ENCODE results near the gene ARPC5L. TPM values are rescaled to one million over a fixed set of nuclear protein-coding genes. Genes with fewer than 3 reads are reported as not detected.

ARPC5L gene
- total and polyA plus RNA-seq, 9 of the 15 experiments (the other 6 are each of a cell fraction or from before 2014, with no cell fraction given) = 25.4 to 113 (median 63.8) TPM

GRCh38 chr9:124869986-124870560, 8.1 kb downstream of the ARPC5L start (continued):
- TF ChIP-seq CGGBP1 (CRISPR knock-in tag; IDR thresholded peaks at IDR 0.05) = no peak
- TF ChIP-seq, protein P1, sequence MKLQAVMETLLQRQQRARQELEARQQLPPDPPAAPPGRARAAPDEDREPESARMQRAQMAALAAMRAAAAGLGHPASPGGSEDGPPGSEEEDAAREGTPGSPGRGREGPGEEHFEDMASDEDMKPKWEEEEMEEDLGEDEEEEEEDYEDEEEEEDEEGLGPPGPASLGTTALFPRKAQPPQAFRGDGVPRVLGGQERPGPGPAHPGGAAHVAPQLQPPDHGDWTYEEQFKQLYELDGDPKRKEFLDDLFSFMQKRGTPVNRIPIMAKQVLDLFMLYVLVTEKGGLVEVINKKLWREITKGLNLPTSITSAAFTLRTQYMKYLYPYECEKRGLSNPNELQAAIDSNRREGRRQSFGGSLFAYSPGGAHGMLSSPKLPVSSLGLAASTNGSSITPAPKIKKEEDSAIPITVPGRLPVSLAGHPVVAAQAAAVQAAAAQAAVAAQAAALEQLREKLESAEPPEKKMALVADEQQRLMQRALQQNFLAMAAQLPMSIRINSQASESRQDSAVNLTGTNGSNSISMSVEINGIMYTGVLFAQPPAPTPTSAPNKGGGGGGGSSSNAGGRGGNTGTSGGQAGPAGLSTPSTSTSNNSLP (IDR thresholded peaks at IDR 0.05; ENCODE audit: borderline replicate concordance, low read depth, low read length) = 0 out of 2 replicates have a peak, but pooled peaks have one; percentile 30
- TF ChIP-seq TCF3 (CRISPR knock-in tag; IDR thresholded peaks at IDR 0.05) = no peak
- TF ChIP-seq ZNF3 (CRISPR knock-in tag; IDR thresholded peaks at IDR 0.05) = no peak
- no peak for TF ChIP-seq CC2D1A (IDR thresholded peaks at IDR 0.05)
- no peak for TF ChIP-seq FOXJ3 (CRISPR knock-in tag; IDR thresholded peaks at IDR 0.05)
- TF ChIP-seq SAFB (IDR thresholded peaks at IDR 0.05; ENCODE audit: borderline replicate concordance, low read depth, low read length) = no peak
- no peak for TF ChIP-seq POLR2AphosphoS5 (IDR thresholded peaks at IDR 0.05; ENCODE audit: control insufficient read depth, insufficient read depth, low read depth, low read length)
- TF ChIP-seq ZNF174 (CRISPR knock-in tag; IDR thresholded peaks at IDR 0.05) = no peak
- TF ChIP-seq RAD21 (CRISPR knock-in tag; conservative IDR thresholded peaks at IDR 0.05 in 1 of 2, IDR thresholded peaks at IDR 0.05 in 1 of 2) = no peak
- no peak for TF ChIP-seq HDGF (IDR thresholded peaks at IDR 0.05)
- TF ChIP-seq CBX5 (IDR thresholded peaks at IDR 0.05; ENCODE audit: borderline replicate concordance, low read depth) = no peak
- no peak for TF ChIP-seq SRF (CRISPR knock-in tag; IDR thresholded peaks at IDR 0.05)
- 0 out of 2 replicates have a peak, but pooled peaks have one; percentile 25 for TF ChIP-seq NR1H2 (CRISPR knock-in tag; IDR thresholded peaks at IDR 0.05)
- no peak for TF ChIP-seq HOXB6 (CRISPR knock-in tag; IDR thresholded peaks at IDR 0.05; ENCODE audit: borderline replicate concordance)
- 0 out of 2 replicates have a peak, but pooled peaks have one; percentile 31 for TF ChIP-seq POLR2A (conservative IDR thresholded peaks at IDR 0.05)
- TF ChIP-seq RFX7 (CRISPR knock-in tag; IDR thresholded peaks at IDR 0.05) = no peak
- TF ChIP-seq CREM (IDR thresholded peaks at IDR 0.05; ENCODE audit: low read depth) = peak; percentile 18; the same call in 1 of the 2 replicates
- TF ChIP-seq MEIS2 (IDR thresholded peaks at IDR 0.05; ENCODE audit: partially characterized antibody) = peak; percentile 83
- no peak for TF ChIP-seq ZNF165 (CRISPR knock-in tag; IDR thresholded peaks at IDR 0.05; ENCODE audit: borderline replicate concordance)
- TF ChIP-seq FOXP1 (CRISPR knock-in tag; IDR thresholded peaks at IDR 0.05) = no peak
- peak; percentile 68 for TF ChIP-seq STAT5A (IDR thresholded peaks at IDR 0.05; ENCODE audit: borderline replicate concordance, low read length)
- TF ChIP-seq BRD4 (IDR thresholded peaks at IDR 0.05) = no peak
- no peak for TF ChIP-seq SPI1 (IDR thresholded peaks at IDR 0.05; ENCODE audit: borderline replicate concordance, low read depth, low read length)
- TF ChIP-seq CREB1 (IDR thresholded peaks at IDR 0.05) = no peak; the same call in 1 of the 2 replicates
- no peak for TF ChIP-seq CREB1 (CRISPR knock-in tag; IDR thresholded peaks at IDR 0.05)
- no peak for TF ChIP-seq NELFE (IDR thresholded peaks at IDR 0.05; ENCODE audit: insufficient read depth, insufficient read length)
- TF ChIP-seq MED1 (CRISPR knock-in tag; IDR thresholded peaks at IDR 0.05; ENCODE audit: borderline replicate concordance) = no peak
- no peak for TF ChIP-seq ID3 (CRISPR knock-in tag; IDR thresholded peaks at IDR 0.05)
- no peak for TF ChIP-seq ID3 (tag; IDR thresholded peaks at IDR 0.05)
- no peak for TF ChIP-seq SAP30 (IDR thresholded peaks at IDR 0.05; ENCODE audit: borderline replicate concordance, insufficient read depth, low read depth, low read length, poor library complexity, severe bottlenecking)
